T-cell (primary cell): ENCODE results near the gene FAM184B. TPM values are rescaled to one million over a fixed set of nuclear protein-coding genes. Genes with fewer than 3 reads are reported as not detected.

Experiments
- ATAC-seq, 4 experiments: fragments of 200-7000 bp in 3 of 4; fragments of 150-1000 bp in 1 of 4; cut with Tn5 transposase; replicated peaks in 1 of 4; 1 replicate in 3 of 4; 2 replicates in 1 of 4; pipeline ENCODE4 v1.10.0; 2021; ENCODE audit warnings: moderate library complexity in 3 of 4, mild to moderate bottlenecking in 2 of 4, moderate number of reproducible peaks in 1 of 4
- CTCF ChIA-PET, 2 donors: fragments of 300-600 bp; sonication (Branson Sonifier 250); formaldehyde crosslinking; loops; one replicate each; lab custom pipeline; 2022; ENCODE audit warnings: antibody characterized with exemption in 2 of 2; lab: Charles Lee
- POLR2A ChIA-PET, 2 donors: fragments of 300-600 bp; sonication (Branson Sonifier 250); formaldehyde crosslinking; loops; one replicate each; lab custom pipeline; 2022; ENCODE audit warnings: antibody characterized with exemption in 2 of 2; lab: Charles Lee
- DNase-seq, 35 experiments: peaks; one replicate each; pipeline versions ENCODE4 v3.0.0 to v3.0.0-alpha.2; 2013 to 2023
- H3K27ac ChIP-seq: one replicate; pipeline ENCODE4 v1.5.1; 2013; ENCODE audit warnings: low read length
- H3K27me3 ChIP-seq, 2 experiments: replicated peaks in 1 of 2; 1 replicate in 1 of 2; 2 replicates in 1 of 2; pipeline versions ENCODE4 v1.6.1 to v1.7.0; 2013; ENCODE audit warnings: low read length in 1 of 2, mixed read lengths in 1 of 2; ENCODE audit not compliant: control insufficient read depth in 2 of 2, insufficient read depth in 2 of 2; ENCODE audit errors: extremely low read depth in 1 of 2
- H3K36me3 ChIP-seq, 2 donors: 1 replicate in 1 of 2; 2 replicates in 1 of 2; pipeline versions ENCODE4 v1.6.1 to v1.7.0; 2013; ENCODE audit warnings: low read length in 1 of 2; ENCODE audit not compliant: control insufficient read depth in 2 of 2, insufficient read depth in 1 of 2; ENCODE audit errors: extremely low read depth in 1 of 2
- H3K4me1 ChIP-seq, 2 experiments: 1 replicate in 1 of 2; 2 replicates in 1 of 2; pipeline versions ENCODE4 v1.6.1 to v1.7.0; 2013; ENCODE audit warnings: low read length in 2 of 2, mixed read lengths in 1 of 2; ENCODE audit not compliant: insufficient read depth in 2 of 2, control insufficient read depth in 1 of 2; ENCODE audit errors: extremely low read depth in 1 of 2
- H3K4me3 ChIP-seq, 2 donors: 1 replicate in 1 of 2; 2 replicates in 1 of 2; pipeline versions ENCODE4 v1.5.1 to v1.7.0; 2013; ENCODE audit warnings: mild to moderate bottlenecking in 2 of 2, low read length in 1 of 2, moderate library complexity in 1 of 2; ENCODE audit not compliant: control insufficient read depth in 1 of 2; ENCODE audit errors: extremely low read depth in 1 of 2
- H3K9me3 ChIP-seq: 2 replicates; pipeline ENCODE4 v1.7.0; 2013
- H3K27ac Mint-ChIP-seq, 2 donors: one replicate each; pipeline ENCODE4 v1.8.0; 2020 to 2021; ENCODE audit warnings: mild to moderate bottlenecking in 2 of 2, mixed read lengths in 2 of 2
- H3K27me3 Mint-ChIP-seq, 2 donors: one replicate each; pipeline ENCODE4 v1.8.0; 2021 to 2022; ENCODE audit warnings: mixed read lengths in 2 of 2
- H3K36me3 Mint-ChIP-seq: one replicate; pipeline ENCODE4 v1.8.0; 2021; ENCODE audit warnings: mixed read lengths
- H3K4me1 Mint-ChIP-seq, 3 donors: one replicate each; pipeline ENCODE4 v1.8.0; 2020 to 2022; ENCODE audit warnings: mixed read lengths in 3 of 3, mild to moderate bottlenecking in 1 of 3
- H3K4me3 Mint-ChIP-seq, 3 donors: one replicate each; pipeline ENCODE4 v1.8.0; 2020 to 2022; ENCODE audit warnings: mild to moderate bottlenecking in 3 of 3, mixed read lengths in 3 of 3, moderate library complexity in 3 of 3
- H3K9me3 Mint-ChIP-seq, 3 donors: one replicate each; pipeline ENCODE4 v1.8.0; 2020 to 2022; ENCODE audit warnings: mixed read lengths in 3 of 3
- WGBS: methylation state at CpG from one replicate; pipeline ENCODE4 v1.1.5; 2013; ENCODE audit warnings: missing lambda C conversion rate; ENCODE audit not compliant: insufficient coverage; 5-methylcytosine and 5-hydroxymethylcytosine counted together
- total RNA-seq, 35 experiments: library from RNA in 6 of 35; stranded (reverse) in 6 of 35; fragments of 120-200 nt in 1 of 35; gene quantifications; one replicate each; pipeline versions ENCODE4 v1.2.1 to v1.2.4 and lab custom pipeline; 2013 to 2026

The FAM184B gene
- total RNA-seq, 5 donors from 2014 or later (not counting 1 experiment from before 2014, with no cell fraction given) = 0.03 to 0.09 (median 0.06) TPM; not detected in 2

- H3K4me3 Mint-ChIP-seq = peak overlapping the region in 1 of 3 donors; percentile 18
- H3K36me3 Mint-ChIP-seq = no peaks in the 10 kb centered on the region
- peaks cover 8 to 21% of the 10 kb centered on the region in 2 experiments for H3K4me1 ChIP-seq
- H3K27ac Mint-ChIP-seq = no peak overlapping the region
- H3K9me3 ChIP-seq = no peaks in the 10 kb centered on the region
- no peaks in the 10 kb centered on the region for H3K36me3 ChIP-seq
- DNase-seq = no peak
- POLR2A ChIA-PET = no interaction called here
- no peaks in the 10 kb centered on the region for H3K27me3 Mint-ChIP-seq
- H3K9me3 Mint-ChIP-seq = no peaks in the 10 kb centered on the region
- H3K4me3 ChIP-seq = no peak overlapping the region
- peaks cover 0 to 24% of the 10 kb centered on the region in 2 experiments for H3K27me3 ChIP-seq
- no peak for ATAC-seq
- no CpG with 5 or more reads among the region's 2 CpGs for WGBS
- H3K4me1 Mint-ChIP-seq = peaks cover 14 to 31% (median 15%) of the 10 kb centered on the region in 3 donors
- CTCF ChIA-PET = no interaction called here
- H3K27ac ChIP-seq = no peak overlapping the region
Measured at GRCh38 chr4:17650406-17650805, 131.0 kb downstream of the FAM184B start.

GRCh38 chr4:17647927-17648326 is 133.5 kb downstream of the FAM184B start:
- ChIA-PET POLR2A (interaction anchor here in 1 of 2 donors (0.7 kb wide), 1 partner anchor 93 kb away, joined by 3 read pairs; no protein-coding TSS in a partner anchor), CTCF (no interaction called here)
- H3K9me3 ChIP-seq = no peaks in the 10 kb centered on the region
- ATAC-seq (no peak), DNase-seq (no peak)
- H3K4me1 ChIP-seq = peaks cover 8 to 21% of the 10 kb centered on the region in 2 experiments
- no peaks in the 10 kb centered on the region for H3K27me3 Mint-ChIP-seq
- 62% methylated on average over 2 of the region's 5 CpGs for WGBS
- H3K9me3 Mint-ChIP-seq = no peaks in the 10 kb centered on the region
- H3K36me3 ChIP-seq = no peaks in the 10 kb centered on the region
- H3K4me3 Mint-ChIP-seq = no peak overlapping the region
- no peak overlapping the region for H3K4me3 ChIP-seq
- H3K4me1 Mint-ChIP-seq = peaks cover 12 to 29% (median 15%) of the 10 kb centered on the region in 3 donors
- no peak overlapping the region for H3K27ac ChIP-seq
- peaks cover 0 to 24% of the 10 kb centered on the region in 2 experiments for H3K27me3 ChIP-seq
- no peak overlapping the region for H3K27ac Mint-ChIP-seq
- H3K36me3 Mint-ChIP-seq = no peaks in the 10 kb centered on the region

GRCh38 chr4:17647176-17647806 is 134.1 kb downstream of the FAM184B start:
- no peak for DNase-seq
- 81% methylated on average over 5 of the region's 9 CpGs for WGBS
- Histone ChIP-seq H3K27me3 (peaks cover 0 to 20% of the 10 kb centered on the region in 2 experiments), H3K4me1 (peaks cover 8 to 16% of the 10 kb centered on the region in 2 experiments), H3K27ac (no peak overlapping the region), H3K9me3 (no peaks in the 10 kb centered on the region), H3K36me3 (peaks cover 0 to 5% of the 10 kb centered on the region in 2 donors), H3K4me3 (no peak overlapping the region)
- ChIA-PET CTCF (interaction anchor here (0.6 kb wide), 3 partner anchors 10 to 1524 kb away, joined by 3 to 7 read pairs (median 4); no protein-coding TSS in a partner anchor), POLR2A (interaction anchor here in 1 of 2 donors (0.6 kb wide), 1 partner anchor 945 kb away, joined by 12 read pairs; no protein-coding TSS in a partner anchor)
- peaks cover 16 to 29% (median 18%) of the 10 kb centered on the region in 3 donors for H3K4me1 Mint-ChIP-seq
- no peaks in the 10 kb centered on the region for H3K27me3 Mint-ChIP-seq
- H3K27ac Mint-ChIP-seq = no peak overlapping the region
- ATAC-seq = no peak
- no peaks in the 10 kb centered on the region for H3K9me3 Mint-ChIP-seq
- no peaks in the 10 kb centered on the region for H3K36me3 Mint-ChIP-seq
- no peak overlapping the region for H3K4me3 Mint-ChIP-seq

- H3K4me1 Mint-ChIP-seq = peaks cover 13 to 25% (median 16%) of the 10 kb centered on the region in 3 donors
- H3K4me3 ChIP-seq = no peak overlapping the region
- no peaks in the 10 kb centered on the region for H3K27me3 Mint-ChIP-seq
- H3K36me3 ChIP-seq = peaks cover 0 to 5% of the 10 kb centered on the region in 2 donors
- POLR2A ChIA-PET = no interaction called here
- ATAC-seq = no peak
- H3K27me3 ChIP-seq = peaks cover 0 to 20% of the 10 kb centered on the region in 2 experiments
- no peak overlapping the region for H3K27ac Mint-ChIP-seq
- peaks cover 6 to 14% of the 10 kb centered on the region in 2 experiments for H3K4me1 ChIP-seq
- no peaks in the 10 kb centered on the region for H3K9me3 ChIP-seq
- no peak for DNase-seq
- H3K9me3 Mint-ChIP-seq = no peaks in the 10 kb centered on the region
- no peak overlapping the region for H3K27ac ChIP-seq
- WGBS = 38% methylated on average over 1 of the region's 3 CpGs
- H3K4me3 Mint-ChIP-seq = no peak overlapping the region
- H3K36me3 Mint-ChIP-seq = no peaks in the 10 kb centered on the region
- CTCF ChIA-PET = interaction anchor here in 1 of 2 donors (0.6 kb wide), 1 partner anchor 16 kb away, joined by 4 read pairs; no protein-coding TSS in a partner anchor
Measured at GRCh38 chr4:17646693-17647092, 134.7 kb downstream of the FAM184B start.

- no peak overlapping the region for H3K27ac ChIP-seq
- ChIA-PET POLR2A (no interaction called here), CTCF (no interaction called here)
- H3K27me3 ChIP-seq = peaks cover 0 to 8% of the 10 kb centered on the region in 2 experiments
- H3K36me3 Mint-ChIP-seq = peaks cover 2% of the 10 kb centered on the region
- H3K27ac Mint-ChIP-seq = no peak overlapping the region
- H3K4me1 ChIP-seq = no peaks in the 10 kb centered on the region
- ATAC-seq = no peak
- H3K9me3 ChIP-seq = no peaks in the 10 kb centered on the region
- WGBS = no CpG with 5 or more reads among the region's 1 CpG
- H3K4me3 Mint-ChIP-seq = no peak overlapping the region
- peaks cover 3 to 5% (median 4%) of the 10 kb centered on the region in 3 donors for H3K4me1 Mint-ChIP-seq
- H3K36me3 ChIP-seq = peaks cover 0 to 5% of the 10 kb centered on the region in 2 donors
- no peaks in the 10 kb centered on the region for H3K9me3 Mint-ChIP-seq
- H3K27me3 Mint-ChIP-seq = no peaks in the 10 kb centered on the region
- no peak overlapping the region for H3K4me3 ChIP-seq
- DNase-seq = no peak
Measured at GRCh38 chr4:17642398-17642783, 139.0 kb downstream of the FAM184B start.

GRCh38 chr4:17639136-17639535 is 142.3 kb downstream of the FAM184B start:
- H3K36me3 Mint-ChIP-seq = peaks cover 9% of the 10 kb centered on the region
- WGBS = 77% methylated on average over 7 of the region's 7 CpGs
- Histone ChIP-seq H3K9me3 (no peaks in the 10 kb centered on the region), H3K27ac (no peak overlapping the region), H3K4me3 (no peak overlapping the region), H3K4me1 (peaks cover 0 to 6% of the 10 kb centered on the region in 2 experiments), H3K36me3 (peaks cover 0 to 7% of the 10 kb centered on the region in 2 donors), H3K27me3 (peaks cover 0 to 3% of the 10 kb centered on the region in 2 experiments)
- POLR2A ChIA-PET = interaction anchor here in 1 of 2 donors (0.6 kb wide), 1 partner anchor 266 kb away, joined by 3 read pairs; no protein-coding TSS in a partner anchor
- CTCF ChIA-PET = no interaction called here
- H3K4me1 Mint-ChIP-seq = peaks cover 3 to 5% (median 4%) of the 10 kb centered on the region in 3 donors
- no peak for ATAC-seq
- no peak overlapping the region for H3K27ac Mint-ChIP-seq
- DNase-seq = no peak
- no peaks in the 10 kb centered on the region for H3K9me3 Mint-ChIP-seq
- H3K4me3 Mint-ChIP-seq = no peak overlapping the region
- H3K27me3 Mint-ChIP-seq = no peaks in the 10 kb centered on the region
